ENCODE data around the gene ATP6AP1.

- TF ChIP-seq, protein P1, sequence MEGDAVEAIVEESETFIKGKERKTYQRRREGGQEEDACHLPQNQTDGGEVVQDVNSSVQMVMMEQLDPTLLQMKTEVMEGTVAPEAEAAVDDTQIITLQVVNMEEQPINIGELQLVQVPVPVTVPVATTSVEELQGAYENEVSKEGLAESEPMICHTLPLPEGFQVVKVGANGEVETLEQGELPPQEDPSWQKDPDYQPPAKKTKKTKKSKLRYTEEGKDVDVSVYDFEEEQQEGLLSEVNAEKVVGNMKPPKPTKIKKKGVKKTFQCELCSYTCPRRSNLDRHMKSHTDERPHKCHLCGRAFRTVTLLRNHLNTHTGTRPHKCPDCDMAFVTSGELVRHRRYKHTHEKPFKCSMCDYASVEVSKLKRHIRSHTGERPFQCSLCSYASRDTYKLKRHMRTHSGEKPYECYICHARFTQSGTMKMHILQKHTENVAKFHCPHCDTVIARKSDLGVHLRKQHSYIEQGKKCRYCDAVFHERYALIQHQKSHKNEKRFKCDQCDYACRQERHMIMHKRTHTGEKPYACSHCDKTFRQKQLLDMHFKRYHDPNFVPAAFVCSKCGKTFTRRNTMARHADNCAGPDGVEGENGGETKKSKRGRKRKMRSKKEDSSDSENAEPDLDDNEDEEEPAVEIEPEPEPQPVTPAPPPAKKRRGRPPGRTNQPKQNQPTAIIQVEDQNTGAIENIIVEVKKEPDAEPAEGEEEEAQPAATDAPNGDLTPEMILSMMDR (IDR thresholded peaks at IDR 0.05; ENCODE audit: insufficient read depth, low read length, poor library complexity, severe bottlenecking): no peak
- no peak for TF ChIP-seq EZH2phosphoT487 (conservative IDR thresholded peaks at IDR 0.05; ENCODE audit: low read length)
These were observed 30.7 kb downstream of the ATP6AP1 start for GRCh38 chrX:154458954-154459778.
